Measurements from ENCODE around the gene WRAP73. TPM values are rescaled to one million over a fixed set of nuclear protein-coding genes. Genes with fewer than 3 reads are reported as not detected.

The WRAP73 gene
- total and polyA plus RNA-seq, 3 experiments from 2014 or later = 26.1 to 33.8 (median 30.7) TPM

GRCh38 chr1:3603571-3604467 lies 46.1 kb downstream of the WRAP73 start:
- POLR2A ChIA-PET = no interaction called here

DNA sequence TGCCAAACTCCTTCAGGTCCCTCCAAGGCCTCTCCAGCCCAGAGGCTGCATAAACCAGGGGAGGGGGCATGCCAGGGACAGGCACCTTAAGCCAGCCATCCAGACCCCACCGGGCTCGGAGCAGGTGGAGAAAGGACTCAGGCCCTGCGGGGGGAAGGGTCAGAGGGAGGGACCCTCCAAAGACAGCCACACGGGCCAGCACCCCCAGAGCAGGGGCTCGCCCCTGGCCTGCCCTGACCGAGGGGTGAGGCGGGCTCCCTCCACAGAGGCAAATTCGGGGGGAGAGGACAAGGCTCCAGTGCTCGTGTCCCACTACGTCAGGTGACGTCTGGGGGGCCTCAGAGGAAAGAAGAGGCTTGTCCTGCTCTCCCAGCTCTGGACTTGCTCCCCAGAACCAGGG lies 46.7 kb downstream of the WRAP73 start:
- no peak overlapping the region for H3K27ac Mint-ChIP-seq
- Histone ChIP-seq H3K36me3 (ENCODE audit: insufficient read depth, low read length) (no peaks in the 10 kb centered on the region), H3K27ac (ENCODE audit: low read depth, low read length) (no peak overlapping the region), H3K4me3 (ENCODE audit: low read length) (no peak overlapping the region), H3K4me1 (ENCODE audit: insufficient read depth, low read length) (peaks cover 11% of the 10 kb centered on the region), H3K27me3 (ENCODE audit: insufficient read depth, low read length, poor library complexity, severe bottlenecking) (no peaks in the 10 kb centered on the region), H3K9me3 (ENCODE audit: low read length) (no peaks in the 10 kb centered on the region)
- no peaks in the 10 kb centered on the region for H3K9me3 Mint-ChIP-seq
- ChIA-PET CTCF (no interaction called here), POLR2A (no interaction called here)
- no peaks in the 10 kb centered on the region for H3K36me3 Mint-ChIP-seq
- no peak for DNase-seq
- H3K27me3 Mint-ChIP-seq = peaks cover 0 to 1% of the 10 kb centered on the region in 2 donors
- H3K4me3 Mint-ChIP-seq = no peak overlapping the region
- H3K4me1 Mint-ChIP-seq = peaks cover 3 to 10% (median 5%) of the 10 kb centered on the region in 3 donors

More at GRCh38 chr1:3603571-3604467, 46.1 kb downstream of the WRAP73 start:
- Mint-ChIP-seq H3K4me3 (no peak overlapping the region), H3K27me3 (peaks cover under 1 to 1% of the 10 kb centered on the region in 2 donors), H3K9me3 (no peaks in the 10 kb centered on the region), H3K4me1 (peaks cover 0 to 5% (median 3%) of the 10 kb centered on the region in 3 donors), H3K36me3 (no peaks in the 10 kb centered on the region), H3K27ac (no peak overlapping the region)
- H3K9me3 ChIP-seq (ENCODE audit: low read length) = no peaks in the 10 kb centered on the region
- H3K4me3 ChIP-seq (ENCODE audit: low read length) = no peak overlapping the region
- H3K27me3 ChIP-seq (ENCODE audit: insufficient read depth, low read length, poor library complexity, severe bottlenecking) = no peaks in the 10 kb centered on the region
- DNase-seq = no peak
- CTCF ChIA-PET = no interaction called here
- no peak overlapping the region for H3K27ac ChIP-seq (ENCODE audit: low read depth, low read length)
- no peaks in the 10 kb centered on the region for H3K36me3 ChIP-seq (ENCODE audit: insufficient read depth, low read length)
- peaks cover 4% of the 10 kb centered on the region for H3K4me1 ChIP-seq (ENCODE audit: insufficient read depth, low read length)

GRCh38 chr1:3602375-3602774 lies 47.5 kb downstream of the WRAP73 start:
- Mint-ChIP-seq H3K36me3 (no peaks in the 10 kb centered on the region), H3K27ac (no peak overlapping the region), H3K9me3 (no peaks in the 10 kb centered on the region), H3K4me3 (no peak overlapping the region), H3K27me3 (no peaks in the 10 kb centered on the region), H3K4me1 (peaks cover 11 to 18% (median 11%) of the 10 kb centered on the region in 3 donors)
- CTCF ChIA-PET = interaction anchor here (1.5 kb wide), 1 partner anchor 17 kb away, joined by 3 read pairs; no protein-coding TSS in a partner anchor
- POLR2A ChIA-PET = no interaction called here
- Histone ChIP-seq H3K36me3 (ENCODE audit: insufficient read depth, low read length) (no peaks in the 10 kb centered on the region), H3K4me1 (ENCODE audit: insufficient read depth, low read length) (peaks cover 19% of the 10 kb centered on the region), H3K4me3 (ENCODE audit: low read length) (no peak overlapping the region), H3K27ac (ENCODE audit: low read depth, low read length) (no peak overlapping the region), H3K27me3 (ENCODE audit: insufficient read depth, low read length, poor library complexity, severe bottlenecking) (no peaks in the 10 kb centered on the region), H3K9me3 (ENCODE audit: low read length) (no peaks in the 10 kb centered on the region)
- DNase-seq = no peak

DNA sequence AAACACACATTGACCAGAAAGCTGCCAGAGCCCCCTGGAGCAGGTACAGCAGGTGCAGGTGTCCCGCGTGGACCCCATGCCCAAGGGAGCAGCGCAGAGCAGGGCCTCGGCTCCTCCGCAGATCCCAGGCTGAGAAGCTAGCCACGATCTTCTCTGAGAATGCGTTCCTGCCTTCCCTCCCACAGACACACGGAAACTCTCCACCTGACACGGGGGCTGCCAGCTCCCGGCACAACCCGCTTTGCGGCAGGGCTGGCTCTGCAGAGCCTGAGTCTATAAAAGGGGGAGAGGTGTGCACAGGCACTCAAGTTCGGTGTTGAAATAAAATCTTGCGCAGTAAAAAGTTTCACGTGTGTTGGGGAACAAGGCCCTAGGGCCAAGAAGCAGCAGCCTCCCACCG lies 48.2 kb downstream of the WRAP73 start:
- DNase-seq = no peak
- CTCF ChIA-PET = interaction anchor here (1.5 kb wide), 1 partner anchor 17 kb away, joined by 3 read pairs; no protein-coding TSS in a partner anchor
- H3K27me3 Mint-ChIP-seq = no peaks in the 10 kb centered on the region
- Histone ChIP-seq H3K4me1 (ENCODE audit: insufficient read depth, low read length) (peaks cover 25% of the 10 kb centered on the region), H3K27me3 (ENCODE audit: insufficient read depth, low read length, poor library complexity, severe bottlenecking) (no peaks in the 10 kb centered on the region), H3K9me3 (ENCODE audit: low read length) (no peaks in the 10 kb centered on the region), H3K27ac (ENCODE audit: low read depth, low read length) (no peak overlapping the region), H3K36me3 (ENCODE audit: insufficient read depth, low read length) (no peaks in the 10 kb centered on the region), H3K4me3 (ENCODE audit: low read length) (no peak overlapping the region)
- POLR2A ChIA-PET = no interaction called here
- H3K4me1 Mint-ChIP-seq = peaks cover 14 to 24% (median 15%) of the 10 kb centered on the region in 3 donors
- H3K9me3 Mint-ChIP-seq = no peaks in the 10 kb centered on the region
- no peak overlapping the region for H3K27ac Mint-ChIP-seq
- no peak overlapping the region for H3K4me3 Mint-ChIP-seq
- H3K36me3 Mint-ChIP-seq = no peaks in the 10 kb centered on the region

DNA sequence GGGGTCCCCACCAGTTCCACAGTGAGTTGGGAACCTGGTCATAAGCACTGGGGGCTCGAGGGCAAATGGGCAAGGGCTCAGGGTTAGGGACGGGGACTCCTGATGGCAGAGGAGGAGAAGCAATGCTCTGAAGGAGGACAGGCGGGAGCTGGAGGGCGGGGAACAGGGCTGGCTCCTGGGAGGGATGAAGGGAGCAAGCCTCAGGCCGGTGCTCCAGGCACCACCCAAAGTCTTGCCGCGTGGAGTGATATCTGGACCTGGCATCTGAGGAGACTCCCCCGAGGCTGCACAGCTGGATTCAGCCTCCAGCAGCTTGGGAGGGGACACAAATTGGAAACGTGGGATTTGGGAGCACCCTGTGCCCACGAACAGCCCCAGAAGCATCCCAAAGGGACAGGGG lies 49.5 kb downstream of the WRAP73 start:
- Mint-ChIP-seq H3K4me3 (no peak overlapping the region), H3K4me1 (peaks cover 14 to 24% (median 15%) of the 10 kb centered on the region in 3 donors), H3K27ac (no peak overlapping the region), H3K36me3 (no peaks in the 10 kb centered on the region), H3K9me3 (no peaks in the 10 kb centered on the region), H3K27me3 (peaks cover 0 to 2% of the 10 kb centered on the region in 2 donors)
- ChIA-PET POLR2A (no interaction called here), CTCF (interaction anchor here (2.6 kb wide), 1 partner anchor 19 kb away, joined by 8 read pairs; no protein-coding TSS in a partner anchor)
- Histone ChIP-seq H3K27ac (ENCODE audit: low read depth, low read length) (no peak overlapping the region), H3K4me3 (ENCODE audit: low read length) (no peak overlapping the region), H3K36me3 (ENCODE audit: insufficient read depth, low read length) (no peaks in the 10 kb centered on the region), H3K9me3 (ENCODE audit: low read length) (no peaks in the 10 kb centered on the region), H3K27me3 (ENCODE audit: insufficient read depth, low read length, poor library complexity, severe bottlenecking) (no peaks in the 10 kb centered on the region), H3K4me1 (ENCODE audit: insufficient read depth, low read length) (peaks cover 26% of the 10 kb centered on the region)
- no peak for DNase-seq

GRCh38 chr1:3599816-3600215 lies 50.1 kb downstream of the WRAP73 start:
- no peak for DNase-seq
- H3K27me3 ChIP-seq (ENCODE audit: insufficient read depth, low read length, poor library complexity, severe bottlenecking) = no peaks in the 10 kb centered on the region
- no peaks in the 10 kb centered on the region for H3K9me3 Mint-ChIP-seq
- no peaks in the 10 kb centered on the region for H3K36me3 ChIP-seq (ENCODE audit: insufficient read depth, low read length)
- no peaks in the 10 kb centered on the region for H3K36me3 Mint-ChIP-seq
- H3K4me1 Mint-ChIP-seq = peaks cover 14 to 24% (median 15%) of the 10 kb centered on the region in 3 donors
- POLR2A ChIA-PET = no interaction called here
- H3K27ac Mint-ChIP-seq = peak overlapping the region in 1 of 8 donors; percentile 54
- H3K27ac ChIP-seq (ENCODE audit: low read depth, low read length) = no peak overlapping the region
- no peak overlapping the region for H3K4me3 ChIP-seq (ENCODE audit: low read length)
- CTCF ChIA-PET = interaction anchor here (1.4 to 2.6 kb wide), 2 partner anchors 19 to 69 kb away, joined by 3 to 8 read pairs; no protein-coding TSS in a partner anchor
- no peak overlapping the region for H3K4me3 Mint-ChIP-seq
- peaks cover 26% of the 10 kb centered on the region for H3K4me1 ChIP-seq (ENCODE audit: insufficient read depth, low read length)
- H3K27me3 Mint-ChIP-seq = peaks cover 0 to 2% of the 10 kb centered on the region in 2 donors
- no peaks in the 10 kb centered on the region for H3K9me3 ChIP-seq (ENCODE audit: low read length)

- CTCF ChIA-PET = interaction anchor here (1.4 to 2.6 kb wide), 2 partner anchors 20 to 70 kb away, joined by 3 to 8 read pairs; no protein-coding TSS in a partner anchor
- H3K4me3 Mint-ChIP-seq = peak overlapping the region in 1 of 7 donors; percentile 74
Measured at GRCh38 chr1:3599286-3599811, 50.6 kb downstream of the WRAP73 start.

More at GRCh38 chr1:3599286-3599811, 50.6 kb downstream of the WRAP73 start:
- DNase-seq = no peak
- Mint-ChIP-seq H3K4me1 (peaks cover 14 to 24% (median 15%) of the 10 kb centered on the region in 3 donors), H3K27me3 (peaks cover 0 to 2% of the 10 kb centered on the region in 2 donors), H3K27ac (peak overlapping the region in 2 of 8 donors; percentile 55 to 75), H3K36me3 (no peaks in the 10 kb centered on the region), H3K9me3 (no peaks in the 10 kb centered on the region)
- Histone ChIP-seq H3K36me3 (ENCODE audit: insufficient read depth, low read length) (no peaks in the 10 kb centered on the region), H3K27me3 (ENCODE audit: insufficient read depth, low read length, poor library complexity, severe bottlenecking) (no peaks in the 10 kb centered on the region), H3K4me1 (ENCODE audit: insufficient read depth, low read length) (peaks cover 26% of the 10 kb centered on the region), H3K4me3 (ENCODE audit: low read length) (no peak overlapping the region), H3K9me3 (ENCODE audit: low read length) (no peaks in the 10 kb centered on the region), H3K27ac (ENCODE audit: low read depth, low read length) (no peak overlapping the region)
- POLR2A ChIA-PET = no interaction called here
